H1 (cell line): ENCODE results near the gene DLX2. TPM values are rescaled to one million over a fixed set of nuclear protein-coding genes. Genes with fewer than 3 reads are reported as not detected.

Source experiments
- polyA plus RNA-seq, 7 experiments: library from polyadenylated mRNA; depleted of rRNA in 3 of 7; stranded (reverse) in 5 of 7; unstranded in 2 of 7; fragments of >200 nt in 5 of 7; fragments of 200-250 nt in 2 of 7; gene quantifications; 1 replicate in 5 of 7; 2 replicates in 1 of 7; 4 replicates in 1 of 7; pipeline versions ENCODE4 v1.2.1 to v1.2.3, GENCODE V29; 2011 to 2013; ENCODE audit warnings: missing spikeins in 2 of 7, mixed read lengths in 2 of 7
- total RNA-seq: library from RNA; stranded (reverse); fragmentation: NEBNext Ultra II Directional; extraction: Animal tissue kit (Norgen Biotek cat#: 25700); gene quantifications from 2 replicates; pipeline ENCODE4 v1.2.1, GENCODE V29; 2021
- TF ChIP-seq, protein P1 (sequence below): IDR thresholded peaks from 2 replicates; pipeline ENCODE4 v1.6.1; 2011; ENCODE audit warnings: low read length, improper control_type of control experiment

Gene DLX2
- total and polyA plus RNA-seq, 2 of the 8 experiments (the other 6 are each of a cell fraction or from before 2014, with no cell fraction given) = 0.45 TPM; not detected in 1

DNA sequence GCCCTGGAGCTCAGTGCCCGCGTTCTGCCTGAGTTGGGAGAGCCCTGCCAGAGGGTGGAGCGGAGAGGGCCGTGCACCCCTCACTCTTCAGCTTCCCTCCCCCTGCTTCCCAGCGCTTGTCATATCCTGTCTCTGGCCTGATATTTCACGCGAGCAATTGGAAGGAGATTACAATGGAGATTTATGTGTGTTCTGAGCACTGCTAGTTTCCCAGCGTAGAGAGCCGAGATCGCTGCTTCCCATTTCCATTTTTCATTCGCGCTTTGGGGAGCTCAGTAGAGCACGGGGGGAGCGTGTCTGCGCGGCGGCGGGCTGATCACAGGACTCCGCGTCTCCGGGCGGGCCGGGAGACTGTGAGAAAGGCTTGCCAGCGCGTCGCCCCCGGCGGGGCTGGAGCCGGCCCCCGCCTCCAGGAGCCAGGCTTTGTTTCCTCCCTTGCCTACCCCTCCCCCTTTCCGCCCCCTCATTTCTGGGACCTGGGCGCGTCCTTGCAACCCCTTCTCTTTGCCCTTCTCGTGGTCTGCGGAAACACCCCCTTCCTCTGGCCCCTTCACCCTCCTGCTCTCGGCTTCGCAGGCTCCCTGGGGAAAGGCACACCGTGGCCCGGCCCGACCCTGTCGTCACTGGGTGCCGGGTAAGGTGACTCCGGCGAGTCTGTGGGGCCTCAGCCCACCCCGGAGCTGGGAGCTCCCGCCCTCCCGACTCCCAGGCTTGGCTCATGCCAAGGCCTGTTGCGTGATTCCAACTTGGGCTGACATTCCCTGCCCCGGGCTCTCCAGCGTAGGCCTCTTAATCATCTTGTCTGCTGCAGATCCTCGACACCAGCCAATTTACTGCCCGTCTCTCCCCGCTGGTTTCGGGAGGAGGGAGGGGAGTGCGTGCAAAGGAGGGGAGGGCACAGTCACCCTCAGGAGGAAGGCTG, 5.8 kb downstream of the DLX2 start (continued):
- TF ChIP-seq, protein P1, sequence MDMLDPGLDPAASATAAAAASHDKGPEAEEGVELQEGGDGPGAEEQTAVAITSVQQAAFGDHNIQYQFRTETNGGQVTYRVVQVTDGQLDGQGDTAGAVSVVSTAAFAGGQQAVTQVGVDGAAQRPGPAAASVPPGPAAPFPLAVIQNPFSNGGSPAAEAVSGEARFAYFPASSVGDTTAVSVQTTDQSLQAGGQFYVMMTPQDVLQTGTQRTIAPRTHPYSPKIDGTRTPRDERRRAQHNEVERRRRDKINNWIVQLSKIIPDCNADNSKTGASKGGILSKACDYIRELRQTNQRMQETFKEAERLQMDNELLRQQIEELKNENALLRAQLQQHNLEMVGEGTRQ = no peak
